SH-SY5Y (cell line): ENCODE data around the gene RAB36.

Experiments
- GATA3 ChIP-seq: IDR thresholded peaks from 2 replicates; pipeline ENCODE4 v1.6.1; 2011; ENCODE audit warnings: low read depth, mild to moderate bottlenecking, low read length, moderate library complexity

Gene RAB36

DNA sequence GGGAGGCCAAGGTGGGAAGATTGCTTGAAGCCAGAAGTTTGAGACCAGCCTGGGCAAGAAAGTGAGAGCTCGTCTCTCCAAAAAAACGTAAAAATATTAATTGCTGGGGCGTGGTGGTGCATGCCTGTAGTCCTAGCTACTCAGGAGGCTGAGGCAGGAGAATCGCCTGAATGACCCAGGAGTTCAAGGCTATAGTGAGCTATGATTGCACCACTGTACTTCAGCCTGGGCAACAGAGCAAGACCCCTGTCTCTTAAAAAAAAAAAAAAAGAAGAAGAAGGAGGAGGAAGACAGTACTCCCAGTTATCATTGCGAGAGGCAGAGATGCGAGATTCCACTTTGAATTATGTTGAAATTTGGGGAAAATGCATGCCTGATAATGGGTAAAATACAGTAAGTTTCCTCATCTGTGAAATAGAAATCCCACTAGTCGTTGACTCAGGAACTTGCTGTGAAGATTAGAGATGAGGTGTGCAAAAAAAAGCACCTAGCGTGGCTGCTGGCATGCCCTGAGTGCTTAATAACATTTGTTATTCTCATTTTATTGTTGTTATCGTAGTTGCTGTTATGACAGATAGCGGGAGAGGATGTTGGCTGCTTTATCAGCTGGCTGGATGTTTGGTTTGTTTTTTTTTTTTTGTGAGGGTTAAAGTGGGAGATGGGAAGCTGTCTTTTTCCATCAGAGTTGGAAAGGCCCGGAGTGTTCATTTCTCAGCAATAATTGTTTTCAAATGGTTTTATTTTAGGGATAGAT lies 68.5 kb downstream of the RAB36 start:
- TF ChIP-seq GATA3 = no peak
